MCF 10A (cell line): ENCODE results near the gene SCART1. TPM values are rescaled to one million over a fixed set of nuclear protein-coding genes. Genes with fewer than 3 reads are reported as not detected.

Experiments used
- BruUV-seq: library from RNA; stranded (reverse); fragments of 400-500 nt; replicated peaks from 2 replicates; lab custom pipeline; 2021; lab: Mats Ljungman, UMichigan
- CTCF ChIA-PET: fragments of 300-600 bp; sonication (Branson Sonifier 250); formaldehyde crosslinking; extraction: SDS; loops from one replicate; lab custom pipeline; 2021; ENCODE audit warnings: antibody characterized with exemption, inconsistent platforms; lab: Yijun Ruan, JAX
- POLR2A ChIA-PET: fragments of 300-600, 350-650 bp; sonication (Branson Sonifier 250); formaldehyde crosslinking; extraction: SDS; loops from one replicate; lab custom pipeline; 2020; ENCODE audit warnings: antibody characterized with exemption, inconsistent platforms; lab: Yijun Ruan, JAX
- DNase-seq: peaks from one replicate; pipeline ENCODE4 v3.0.0-alpha.2; 2018; ENCODE audit not compliant: unreplicated experiment
- H3K27ac Mint-ChIP-seq: one replicate; pipeline ENCODE4 v1.8.0; 2022; ENCODE audit warnings: mild to moderate bottlenecking, low read depth, mixed read lengths; ENCODE audit not compliant: unreplicated experiment
- H3K27me3 Mint-ChIP-seq: one replicate; pipeline ENCODE4 v1.8.0; 2022; ENCODE audit warnings: mixed read lengths; ENCODE audit not compliant: insufficient read depth, unreplicated experiment
- H3K36me3 Mint-ChIP-seq: one replicate; pipeline ENCODE4 v1.8.0; 2022; ENCODE audit warnings: mild to moderate bottlenecking, moderate library complexity, mixed read lengths; ENCODE audit not compliant: insufficient read depth, unreplicated experiment
- H3K4me1 Mint-ChIP-seq: one replicate; pipeline ENCODE4 v1.8.0; 2022; ENCODE audit warnings: mixed read lengths; ENCODE audit not compliant: insufficient read depth, unreplicated experiment
- H3K4me3 Mint-ChIP-seq: one replicate; pipeline ENCODE4 v1.8.0; 2022; ENCODE audit warnings: mild to moderate bottlenecking, moderate library complexity, mixed read lengths; ENCODE audit not compliant: unreplicated experiment
- H3K9me3 Mint-ChIP-seq: one replicate; pipeline ENCODE4 v1.8.0; 2022; ENCODE audit warnings: mixed read lengths; ENCODE audit not compliant: unreplicated experiment
- intact Hi-C: fragments of 100-400 bp; cut with micrococcal nuclease; formaldehyde crosslinking; loops from 2 replicates; pipeline ENCODE4 v1.14.1; 2022
- total RNA-seq: library from RNA; stranded (reverse); gene quantifications from 2 replicates; pipeline ENCODE4 v1.2.3, GENCODE V29; 2022
- TF ChIP-seq, protein P1 (sequence below): fragments of 200-600 bp; IDR thresholded peaks from one replicate; pipeline ENCODE4 v1.8.0; 2022; ENCODE audit warnings: antibody characterized with exemption, mild to moderate bottlenecking; ENCODE audit not compliant: unreplicated experiment

The SCART1 gene
- total RNA-seq, 1 experiment from 2014 or later, result 0.93 TPM

- intact Hi-C loops, result no loop called here
- Mint-ChIP-seq H3K27ac (no peak overlapping the region), H3K27me3 (peaks cover 10% of the 10 kb centered on the region), H3K4me1 (no peaks in the 10 kb centered on the region), H3K9me3 (peaks cover 8% of the 10 kb centered on the region), H3K4me3 (no peak overlapping the region), H3K36me3 (no peaks in the 10 kb centered on the region)
- ChIA-PET POLR2A (no interaction called here), CTCF (no interaction called here)
- TF ChIP-seq, protein P1, sequence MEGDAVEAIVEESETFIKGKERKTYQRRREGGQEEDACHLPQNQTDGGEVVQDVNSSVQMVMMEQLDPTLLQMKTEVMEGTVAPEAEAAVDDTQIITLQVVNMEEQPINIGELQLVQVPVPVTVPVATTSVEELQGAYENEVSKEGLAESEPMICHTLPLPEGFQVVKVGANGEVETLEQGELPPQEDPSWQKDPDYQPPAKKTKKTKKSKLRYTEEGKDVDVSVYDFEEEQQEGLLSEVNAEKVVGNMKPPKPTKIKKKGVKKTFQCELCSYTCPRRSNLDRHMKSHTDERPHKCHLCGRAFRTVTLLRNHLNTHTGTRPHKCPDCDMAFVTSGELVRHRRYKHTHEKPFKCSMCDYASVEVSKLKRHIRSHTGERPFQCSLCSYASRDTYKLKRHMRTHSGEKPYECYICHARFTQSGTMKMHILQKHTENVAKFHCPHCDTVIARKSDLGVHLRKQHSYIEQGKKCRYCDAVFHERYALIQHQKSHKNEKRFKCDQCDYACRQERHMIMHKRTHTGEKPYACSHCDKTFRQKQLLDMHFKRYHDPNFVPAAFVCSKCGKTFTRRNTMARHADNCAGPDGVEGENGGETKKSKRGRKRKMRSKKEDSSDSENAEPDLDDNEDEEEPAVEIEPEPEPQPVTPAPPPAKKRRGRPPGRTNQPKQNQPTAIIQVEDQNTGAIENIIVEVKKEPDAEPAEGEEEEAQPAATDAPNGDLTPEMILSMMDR, result no peak
- no TSS peak for BruUV-seq
- DNase-seq, result no peak
These were observed 1.3 kb upstream of the SCART1 start for GRCh38 chr10:133452453-133452852.

DNA sequence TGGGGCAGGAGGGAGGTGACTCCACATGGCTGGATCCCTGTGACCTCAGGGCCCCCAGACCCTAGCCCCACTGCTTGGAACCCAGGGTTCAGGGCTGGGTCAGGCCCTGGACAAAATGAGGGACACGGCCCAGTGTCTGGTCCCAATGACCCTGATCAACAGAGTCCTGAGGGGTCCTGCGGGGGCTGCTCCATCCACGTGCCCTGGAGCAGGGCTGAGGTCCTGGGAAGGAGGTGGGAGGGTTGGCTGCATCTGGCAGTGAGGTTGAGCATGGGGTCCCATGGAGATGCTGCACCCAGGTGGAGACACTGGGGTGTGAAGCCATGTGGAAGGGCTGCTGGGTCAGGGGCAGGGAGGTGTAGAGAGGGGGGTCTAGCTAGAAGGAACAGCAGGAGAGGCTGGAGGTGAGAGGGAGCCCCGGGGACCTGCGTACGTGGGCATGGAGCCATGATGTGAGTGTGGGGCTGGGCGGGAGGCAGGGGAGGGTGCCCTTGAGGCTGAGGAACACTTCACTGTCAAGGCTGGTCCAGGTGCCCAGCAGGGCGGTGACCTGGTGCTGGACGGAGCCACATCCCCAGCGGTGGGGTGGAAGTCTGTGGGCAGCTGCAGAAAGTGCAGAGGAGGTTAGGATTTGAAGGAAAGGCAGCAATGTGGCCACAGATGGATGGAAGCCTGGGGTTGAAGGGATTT, 604 bp downstream of the SCART1 start:
- Mint-ChIP-seq H3K4me3 (no peak overlapping the region), H3K36me3 (no peaks in the 10 kb centered on the region), H3K4me1 (no peaks in the 10 kb centered on the region), H3K27me3 (peaks cover 10% of the 10 kb centered on the region), H3K9me3 (no peaks in the 10 kb centered on the region), H3K27ac (no peak overlapping the region)
- intact Hi-C loops, result no loop called here
- DNase-seq, result no peak
- TF ChIP-seq, protein P1, result no peak
- ChIA-PET POLR2A (no interaction called here), CTCF (no interaction called here)
- no TSS peak for BruUV-seq

DNA sequence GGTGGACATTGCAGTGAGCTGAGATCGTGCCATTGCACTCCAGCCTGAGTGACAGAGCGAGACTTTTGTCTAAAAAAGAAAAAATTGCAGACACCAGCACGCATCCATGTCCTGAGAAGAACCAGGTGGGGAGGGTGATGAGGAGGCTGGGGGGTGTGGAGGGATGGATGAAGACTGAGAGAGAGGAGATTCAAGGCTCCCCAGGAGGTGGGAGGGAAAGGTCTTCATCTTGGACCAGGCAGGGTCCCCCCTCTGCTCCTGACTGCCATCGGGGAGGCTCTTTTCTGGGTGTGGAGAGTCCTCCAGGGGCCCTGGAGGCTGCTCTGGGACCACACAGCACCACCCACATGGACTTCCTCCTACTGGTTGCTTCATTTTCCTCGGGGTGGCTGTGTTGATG, 1.5 kb downstream of the SCART1 start:
- Mint-ChIP-seq H3K4me1 (no peaks in the 10 kb centered on the region), H3K9me3 (no peaks in the 10 kb centered on the region), H3K27me3 (peaks cover 10% of the 10 kb centered on the region), H3K4me3 (no peak overlapping the region), H3K36me3 (no peaks in the 10 kb centered on the region), H3K27ac (no peak overlapping the region)
- POLR2A ChIA-PET, result no interaction called here
- CTCF ChIA-PET, result no interaction called here
- BruUV-seq, result no TSS peak
- intact Hi-C loops, result no loop called here
- no peak for DNase-seq
- TF ChIP-seq, protein P1, result no peak

- no peak overlapping the region for H3K27ac Mint-ChIP-seq
- no peak overlapping the region for H3K4me3 Mint-ChIP-seq
- H3K9me3 Mint-ChIP-seq, result no peaks in the 10 kb centered on the region
- BruUV-seq, result no TSS peak
- CTCF ChIA-PET, result no interaction called here
- H3K4me1 Mint-ChIP-seq, result no peaks in the 10 kb centered on the region
- intact Hi-C loops, result no loop called here
- TF ChIP-seq, protein P1, result no peak
- H3K36me3 Mint-ChIP-seq, result no peaks in the 10 kb centered on the region
- no peak for DNase-seq
- H3K27me3 Mint-ChIP-seq, result peaks cover 7% of the 10 kb centered on the region
- POLR2A ChIA-PET, result no interaction called here
These were observed 1.9 kb downstream of the SCART1 start for GRCh38 chr10:133455611-133456031.
